Testis (tissue), 3 donors: ENCODE data around the gene ACAA1. TPM values are rescaled to one million over a fixed set of nuclear protein-coding genes. Genes with fewer than 3 reads are reported as not detected.
A peak's percentile ranks its signal among the peaks of the same experiment; 100 is the strongest.
"Not testable (repeated sequence)": the region's sequence is repeated elsewhere in the genome, so short reads cannot be mapped to it uniquely, and the experiment has no call there.

Source experiments
- DNase-seq: peaks from one replicate; pipeline ENCODE4 v3.0.0-alpha.2; 2019
- H3K27ac ChIP-seq, 2 donors: fragments of 200-600 bp; sonication (generic); one replicate each; pipeline ENCODE4 v1.5.1; 2019
- H3K27me3 ChIP-seq: fragments of 200-600 bp; sonication (generic); one replicate; pipeline ENCODE4 v1.5.1; 2019
- H3K36me3 ChIP-seq: fragments of 200-600 bp; sonication (generic); one replicate; pipeline ENCODE4 v1.5.1; 2017; ENCODE audit warnings: low read depth; ENCODE audit errors: missing control alignments
- H3K4me1 ChIP-seq: fragments of 200-600 bp; sonication (generic); one replicate; pipeline ENCODE4 v1.5.1; 2019
- H3K4me3 ChIP-seq, 2 donors: fragments of 200-600 bp; sonication (generic); one replicate each; pipeline ENCODE4 v1.5.1; 2017 to 2019
- H3K9me3 ChIP-seq: fragments of 200-600 bp; sonication (generic); one replicate; pipeline ENCODE4 v1.5.1; 2017
- CTCF ChIP-seq, 3 experiments: fragments of 450-650 bp in 2 of 3; fragments of 200-600 bp in 1 of 3; sonication (generic) in 1 of 3; IDR thresholded peaks; one replicate each; pipeline ENCODE4 v1.5.1; 2016 to 2019; ENCODE audit warnings: antibody characterized with exemption in 3 of 3, mild to moderate bottlenecking in 2 of 3, moderate library complexity in 1 of 3
- POLR2A ChIP-seq: fragments of 450-650 bp; IDR thresholded peaks from one replicate; pipeline ENCODE4 v1.6.1; 2017; ENCODE audit warnings: antibody characterized with exemption, mild to moderate bottlenecking, moderate library complexity
- WGBS, 2 donors: methylation state at CpG; one replicate each; pipeline ENCODE4 v1.1.5; 2018; 5-methylcytosine and 5-hydroxymethylcytosine counted together
- intact Hi-C: fragments of 100-400 bp; cut with DNase I; formaldehyde crosslinking; loops from one replicate; pipeline ENCODE4 v1.15.1; 2023; ENCODE audit warnings: low total_unique reads
- polyA plus RNA-seq: library from polyadenylated mRNA; stranded (reverse); fragments of 350-450 nt; fragmentation: Illumina TruSeq; extraction: RNeasy Lipid Tissue Mini Kit (QIAGEN cat#74804); gene quantifications from one replicate; pipeline ENCODE4 v1.2.3, GENCODE V29; 2014; ENCODE audit warnings: low read depth, low replicate concordance; ENCODE audit not compliant: insufficient read depth
- total RNA-seq, 2 donors: library from RNA; depleted of rRNA; stranded (reverse); fragments of >200 nt; gene quantifications; one replicate each; pipeline ENCODE4 v1.2.3, GENCODE V29; 2016

The ACAA1 gene
- total and polyA plus RNA-seq, 3 donors from 2014 or later: 50.7 to 60.9 (median 58.3) TPM

GRCh38 chr3:38137615-38138348 lies 855 bp upstream of the ACAA1 start:
- no peaks in the 10 kb centered on the region for H3K9me3 ChIP-seq
- peaks cover 24% of the 10 kb centered on the region for H3K4me1 ChIP-seq
- TF ChIP-seq POLR2A: no peak
- TF ChIP-seq CTCF (IDR thresholded peaks at IDR 0.05): no peak
- DNase-seq: peak; percentile 26
- H3K36me3 ChIP-seq: no peaks in the 10 kb centered on the region
- peak overlapping the region; percentile 73 to 88 for H3K27ac ChIP-seq
- intact Hi-C loops: no loop called here
- WGBS, 2 donors: 11 to 12% methylated on average over 19 to 22 of the region's 22 CpGs
- peak overlapping the region; percentile 79 to 89 for H3K4me3 ChIP-seq
- no peaks in the 10 kb centered on the region for H3K27me3 ChIP-seq

GRCh38 chr3:38136393-38136776 lies 542 bp downstream of the ACAA1 start:
- TF ChIP-seq POLR2A (no peak), CTCF (IDR thresholded peaks at IDR 0.05) (no peak)
- Histone ChIP-seq H3K9me3 (no peaks in the 10 kb centered on the region), H3K27ac (peak overlapping the region; percentile 52 to 73), H3K4me1 (peaks cover 24% of the 10 kb centered on the region), H3K4me3 (peak overlapping the region; percentile 79 to 89), H3K36me3 (no peaks in the 10 kb centered on the region), H3K27me3 (no peaks in the 10 kb centered on the region)
- DNase-seq: peak; percentile 33
- intact Hi-C loops: no loop called here
- 0 to 4% methylated on average over 4 to 20 of the region's 20 CpGs for WGBS, 2 donors

GRCh38 chr3:38135621-38136277 lies 1.2 kb downstream of the ACAA1 start:
- H3K36me3 ChIP-seq, H3K27me3 ChIP-seq, H3K9me3 ChIP-seq, DNase-seq, intact Hi-C loops: not testable (repeated sequence)
- Histone ChIP-seq H3K4me1 (peaks cover 24% of the 10 kb centered on the region), H3K27ac (peak overlapping the region; percentile 52 to 73), H3K4me3 (peak overlapping the region; percentile 79 to 89)
- WGBS, 2 donors: 52 to 64% methylated on average over 10 of the region's 10 CpGs

GRCh38 chr3:38134517-38135143 lies 2.3 kb downstream of the ACAA1 start:
- H3K36me3 ChIP-seq, intact Hi-C loops: not testable (repeated sequence)

DNA sequence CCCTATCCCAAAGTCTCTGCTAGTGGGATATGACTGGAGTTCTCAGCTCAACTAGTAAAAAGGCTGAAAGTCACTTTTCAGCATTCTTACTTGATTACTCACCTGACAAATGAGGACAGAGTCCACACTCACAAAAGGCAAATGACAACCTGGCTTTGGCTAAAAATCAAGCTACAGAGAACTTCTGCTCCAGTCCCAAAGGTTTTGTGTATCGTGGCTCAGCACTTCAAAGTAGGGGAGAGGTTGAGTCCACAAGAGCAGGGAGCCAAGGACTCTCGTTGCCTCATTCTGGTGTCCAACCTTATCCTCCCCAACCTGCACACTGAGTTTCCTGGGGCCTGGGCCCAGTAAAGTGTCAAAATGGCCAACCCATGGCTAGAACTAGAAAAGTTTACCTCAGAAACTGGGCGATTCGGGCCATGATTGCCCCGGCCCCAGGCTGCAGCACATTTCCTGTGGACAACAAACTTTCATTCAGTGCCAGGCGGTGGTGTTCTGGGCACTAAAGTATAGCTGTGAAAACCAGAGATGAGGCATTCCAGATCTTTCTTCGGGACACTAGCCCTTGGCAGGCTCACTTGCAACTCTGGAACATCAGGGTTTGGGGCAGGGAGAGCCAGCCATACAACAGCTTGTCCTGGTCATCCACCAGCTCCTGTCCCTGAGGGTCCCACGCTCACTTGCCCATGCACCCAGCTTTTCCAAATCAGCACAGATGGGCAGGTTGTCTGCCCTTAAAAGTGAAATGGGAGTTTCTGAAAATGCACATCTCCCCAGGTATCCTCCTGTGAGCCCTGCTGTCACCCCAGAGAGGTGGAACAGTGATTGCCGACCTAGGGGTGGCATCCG lies 3.1 kb downstream of the ACAA1 start:
- no peaks in the 10 kb centered on the region for H3K27me3 ChIP-seq
- H3K4me3 ChIP-seq: no peak overlapping the region
- H3K9me3 ChIP-seq: no peaks in the 10 kb centered on the region
- H3K36me3 ChIP-seq: no peaks in the 10 kb centered on the region
- no peak for DNase-seq
- intact Hi-C loops: no loop called here
- TF ChIP-seq CTCF (IDR thresholded peaks at IDR 0.05): no peak
- TF ChIP-seq POLR2A: no peak
- 87 to 92% methylated on average over 9 to 10 of the region's 10 CpGs for WGBS, 2 donors
- no peak overlapping the region for H3K27ac ChIP-seq
- H3K4me1 ChIP-seq: peaks cover 18% of the 10 kb centered on the region

More at GRCh38 chr3:38134517-38135143, 2.3 kb downstream of the ACAA1 start:
- H3K4me1 ChIP-seq: peaks cover 23% of the 10 kb centered on the region
- WGBS, 2 donors: 70 to 79% methylated on average over 10 of the region's 10 CpGs
- not testable (repeated sequence) for H3K4me3 ChIP-seq, DNase-seq, H3K9me3 ChIP-seq, H3K27me3 ChIP-seq, H3K27ac ChIP-seq
